22Rv1 (cell line): ENCODE measurements around the gene SFXN3.

Experiments
- CTCF ChIP-seq: fragments of 450-650 bp; IDR thresholded peaks from 2 replicates; pipeline ENCODE4 v1.5.1; 2017; ENCODE audit warnings: mild to moderate bottlenecking
- ZFX ChIP-seq: fragments of 450-650 bp; IDR thresholded peaks from 2 replicates; pipeline ENCODE4 v1.6.1; 2017; ENCODE audit warnings: antibody characterized with exemption, borderline replicate concordance

- TF ChIP-seq CTCF (no peak), ZFX (no peak)
Measured at GRCh38 chr10:100988166-100988565, 42.9 kb upstream of the SFXN3 start.
